ENCODE results near the gene HES2. TPM values are rescaled to one million over a fixed set of nuclear protein-coding genes. Genes with fewer than 3 reads are reported as not detected.

Gene HES2
- total RNA-seq, 1 donor from 2014 or later, result 6.4 TPM

GRCh38 chr1:6424000-6424565 lies 4.4 kb upstream of the HES2 start:
- Histone ChIP-seq H3K36me3 (no peaks in the 10 kb centered on the region), H3K27ac (no peak overlapping the region), H3K4me3 (peak overlapping the region; percentile 32), H3K9me3 (no peaks in the 10 kb centered on the region), H3K4me1 (peaks cover 43% of the 10 kb centered on the region), H3K27me3 (ENCODE audit: low read depth) (peaks cover 94% of the 10 kb centered on the region)
- DNase-seq (no peak), ATAC-seq (no peak)
- intact Hi-C loops (cut with DNase I), result no loop called here
- TF ChIP-seq CTCF (IDR thresholded peaks at IDR 0.05), result no peak

- ATAC-seq, result peak; percentile 67 to 73
Observed at GRCh38 chr1:6423321-6423999, 3.7 kb upstream of the HES2 start.

GRCh38 chr1:6421266-6421665 lies 1.5 kb upstream of the HES2 start:
- peaks cover 52% of the 10 kb centered on the region for H3K4me1 ChIP-seq
- H3K27ac ChIP-seq, result no peak overlapping the region
- no peaks in the 10 kb centered on the region for H3K9me3 ChIP-seq
- peaks cover 98% of the 10 kb centered on the region for H3K27me3 ChIP-seq (ENCODE audit: low read depth)
- no peak overlapping the region for H3K4me3 ChIP-seq
- ATAC-seq (no peak), DNase-seq (no peak)
- no peak for TF ChIP-seq CTCF (IDR thresholded peaks at IDR 0.05)
- intact Hi-C loops (cut with DNase I), result no loop called here
- no peaks in the 10 kb centered on the region for H3K36me3 ChIP-seq

More at GRCh38 chr1:6423321-6423999, 3.7 kb upstream of the HES2 start:
- TF ChIP-seq CTCF (IDR thresholded peaks at IDR 0.05), result peak; percentile 71
- Histone ChIP-seq H3K4me1 (peaks cover 49% of the 10 kb centered on the region), H3K9me3 (no peaks in the 10 kb centered on the region), H3K36me3 (no peaks in the 10 kb centered on the region), H3K4me3 (peak overlapping the region; percentile 4), H3K27me3 (ENCODE audit: low read depth) (peaks cover 98% of the 10 kb centered on the region), H3K27ac (no peak overlapping the region)
- intact Hi-C loops (cut with DNase I), result no loop called here
- peak; percentile 79 for DNase-seq

GRCh38 chr1:6420454-6421042 lies 829 bp upstream of the HES2 start:
- ATAC-seq, result no peak
- no peak overlapping the region for H3K27ac ChIP-seq
- no peak for TF ChIP-seq CTCF (IDR thresholded peaks at IDR 0.05)
- DNase-seq, result no peak
- peak overlapping the region; percentile 50 for H3K4me3 ChIP-seq
- H3K36me3 ChIP-seq, result no peaks in the 10 kb centered on the region
- no peaks in the 10 kb centered on the region for H3K9me3 ChIP-seq
- intact Hi-C loops (cut with DNase I), result no loop called here
- H3K4me1 ChIP-seq, result peaks cover 52% of the 10 kb centered on the region
- peaks cover 98% of the 10 kb centered on the region for H3K27me3 ChIP-seq (ENCODE audit: low read depth)

GRCh38 chr1:6419397-6419803 lies 319 bp downstream of the HES2 start:
- Histone ChIP-seq H3K36me3 (no peaks in the 10 kb centered on the region), H3K4me3 (peak overlapping the region; percentile 50), H3K27me3 (ENCODE audit: low read depth) (peaks cover 99% of the 10 kb centered on the region), H3K4me1 (peaks cover 47% of the 10 kb centered on the region), H3K9me3 (no peaks in the 10 kb centered on the region), H3K27ac (no peak overlapping the region)
- intact Hi-C loops (cut with DNase I), result no loop called here
- ATAC-seq (no peak), DNase-seq (no peak)
- TF ChIP-seq CTCF (IDR thresholded peaks at IDR 0.05), result no peak
